Measurements from ENCODE around the gene WRAP73.
"Not testable (repeated sequence)": the region's sequence is repeated elsewhere in the genome, so short reads cannot be mapped to it uniquely, and the experiment has no call there.

Gene WRAP73

DNA sequence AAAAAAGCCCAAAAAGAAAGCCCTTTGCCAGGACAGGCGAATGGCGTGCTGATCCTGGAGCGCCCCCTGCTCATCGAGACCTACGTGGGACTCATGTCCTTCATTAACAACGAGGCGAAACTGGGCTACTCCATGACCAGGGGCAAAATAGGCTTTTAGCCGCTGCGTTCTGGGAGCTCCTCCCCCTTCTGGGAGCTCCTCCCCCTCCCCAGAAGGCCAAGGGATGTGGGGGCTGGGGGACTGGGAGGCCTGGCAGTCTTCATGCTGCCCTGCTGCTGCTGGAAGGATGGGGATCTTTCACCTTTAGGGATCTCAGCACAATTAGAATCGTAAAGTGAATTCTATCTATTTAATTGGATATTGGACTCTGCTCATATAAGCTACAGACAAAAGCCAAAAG, 21.5 kb downstream of the WRAP73 start:
- no peak for DNase-seq

DNA sequence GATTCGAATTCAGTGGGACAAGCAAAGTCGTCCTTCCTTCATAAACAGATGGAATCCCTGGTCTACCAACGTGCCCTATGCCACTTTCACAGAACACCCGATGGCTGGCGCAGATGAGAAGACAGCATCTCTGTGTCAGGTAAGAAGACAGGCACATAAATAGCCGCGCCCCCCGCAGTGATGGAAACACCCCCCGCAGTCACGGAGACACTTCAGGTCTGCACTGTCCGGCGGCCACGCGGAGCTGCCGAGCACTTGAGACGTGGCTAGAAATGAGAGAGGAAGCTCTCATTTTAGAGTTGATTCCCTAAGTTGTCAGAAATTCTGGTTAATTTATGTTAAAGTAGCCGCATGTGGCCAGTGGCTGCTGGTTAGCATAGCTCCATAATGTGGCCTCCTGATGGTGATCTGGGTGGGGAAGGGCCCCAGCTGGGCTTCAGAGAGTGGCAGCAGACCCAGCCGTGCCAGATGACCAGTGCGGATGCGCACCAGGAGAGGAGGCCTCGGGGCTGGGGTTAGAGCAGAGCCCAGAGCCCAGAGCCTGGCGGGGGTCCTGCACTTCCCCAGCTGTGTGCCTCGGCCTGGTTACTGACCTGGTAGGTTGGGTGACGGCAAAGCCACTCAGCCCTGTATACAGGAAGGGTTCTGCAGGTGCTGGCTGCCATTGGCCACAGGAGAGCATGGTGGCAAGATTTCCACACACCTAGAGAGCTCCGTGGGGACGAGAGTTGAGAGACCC, 22.2 kb downstream of the WRAP73 start:
- no peak for DNase-seq

DNA sequence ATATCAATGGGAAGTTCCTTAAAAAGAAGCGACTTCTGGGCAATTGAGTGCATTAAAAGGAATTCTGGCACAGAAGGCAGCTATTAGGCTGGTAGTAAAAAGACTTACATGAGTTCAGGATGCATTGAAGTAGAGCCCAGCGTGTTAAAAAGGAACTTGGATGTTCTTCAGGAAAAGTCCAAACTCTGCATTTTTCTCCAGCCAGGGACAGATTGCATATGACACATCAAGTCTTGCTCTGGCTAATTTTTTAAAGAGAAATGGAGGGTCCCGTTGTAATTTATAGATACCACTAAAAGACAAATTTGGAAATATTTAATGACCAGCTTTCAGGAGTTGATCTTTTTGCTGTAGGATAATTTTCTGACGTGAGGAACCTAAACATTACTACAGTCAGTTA, 23.9 kb downstream of the WRAP73 start:
- DNase-seq, result no peak

DNA sequence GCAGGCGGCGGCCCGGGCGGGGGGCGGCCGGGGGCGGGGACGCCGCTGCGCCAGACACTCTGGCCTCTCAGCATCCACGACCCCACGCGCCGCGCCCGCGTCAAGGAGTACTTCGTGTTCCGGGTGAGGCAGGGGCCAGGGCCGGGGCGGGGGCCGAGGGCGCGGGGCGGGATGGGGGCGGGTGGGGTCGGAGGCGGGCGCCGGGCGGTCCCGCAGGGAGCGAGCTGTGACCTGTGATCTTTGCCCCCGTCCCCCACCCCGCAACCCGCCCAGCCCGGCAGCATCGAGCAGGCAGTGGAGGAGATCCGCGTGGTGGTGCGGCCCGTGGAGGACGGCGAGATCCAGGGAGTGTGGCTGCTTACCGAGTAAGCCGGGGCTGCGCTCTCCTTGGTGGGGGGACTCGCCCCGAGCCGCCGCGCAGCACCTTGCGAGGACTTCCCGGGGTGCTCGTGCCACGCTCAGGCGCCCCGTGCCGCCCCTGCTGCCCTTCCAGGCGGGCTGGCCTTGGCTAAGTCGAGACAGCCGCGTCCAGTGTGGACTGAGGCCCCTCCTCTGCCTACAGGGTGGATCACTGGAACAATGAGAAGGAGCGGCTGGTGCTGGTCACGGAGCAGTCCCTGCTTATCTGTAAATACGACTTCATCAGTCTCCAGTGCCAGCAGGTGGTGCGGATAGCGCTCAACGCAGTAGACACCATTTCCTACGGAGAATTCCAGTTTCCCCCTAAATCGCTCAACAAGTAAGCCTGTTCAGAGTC, 24.6 kb downstream of the WRAP73 start:
- no peak for DNase-seq

DNA sequence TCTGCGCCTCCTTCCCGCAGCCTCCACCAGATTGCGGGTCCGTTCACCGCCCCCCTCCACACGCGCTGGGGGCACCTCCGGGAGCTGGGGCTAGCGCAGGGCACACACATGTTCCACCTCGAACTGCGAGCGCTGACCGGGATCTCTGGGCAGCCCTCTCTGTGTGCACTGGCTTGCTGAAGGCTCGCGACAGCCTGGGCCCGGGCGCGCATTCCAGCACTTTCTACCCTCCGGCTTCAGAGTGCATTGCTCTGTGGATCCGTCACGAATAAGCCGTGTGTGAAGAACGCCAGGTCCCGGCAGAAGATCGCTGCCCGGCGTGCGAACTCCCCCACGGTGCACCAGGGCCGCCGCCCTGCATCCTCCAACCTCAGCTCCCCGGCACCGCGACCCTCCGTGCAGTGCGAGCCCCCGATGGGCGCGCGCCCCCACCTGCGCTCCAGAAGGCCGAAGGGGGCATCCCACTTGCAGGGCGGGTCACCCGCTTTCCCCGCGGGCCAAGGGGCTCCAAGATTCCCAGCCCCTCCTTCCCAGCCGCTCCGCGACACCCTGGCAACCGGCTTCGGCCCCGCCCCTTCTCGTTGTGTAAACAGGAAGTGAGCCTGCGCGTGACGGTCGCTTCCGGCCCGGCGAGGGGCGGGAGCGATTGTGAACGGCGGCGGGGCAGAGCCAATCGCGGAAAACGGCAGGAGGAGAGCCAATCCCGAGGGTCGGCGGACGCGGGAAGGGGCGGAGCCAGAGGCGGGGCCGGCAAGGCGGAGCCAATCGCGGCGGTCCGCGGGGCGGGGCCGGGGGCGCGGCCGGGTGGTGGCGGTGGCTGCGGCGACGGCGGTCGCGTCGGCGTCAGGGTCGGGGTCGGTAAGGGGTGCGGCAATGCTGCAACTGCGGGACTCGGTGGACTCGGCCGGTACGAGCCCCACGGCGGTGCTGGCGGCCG, 25.4 kb downstream of the WRAP73 start, which contains the start of gene TPRG1L:
Gene TPRG1L (plus strand): TSS at position 816 of the 937 bp plus-strand sequence. CDS start 58 bp downstream, at position 874.
- DNase-seq, result peak; percentile 94

DNA sequence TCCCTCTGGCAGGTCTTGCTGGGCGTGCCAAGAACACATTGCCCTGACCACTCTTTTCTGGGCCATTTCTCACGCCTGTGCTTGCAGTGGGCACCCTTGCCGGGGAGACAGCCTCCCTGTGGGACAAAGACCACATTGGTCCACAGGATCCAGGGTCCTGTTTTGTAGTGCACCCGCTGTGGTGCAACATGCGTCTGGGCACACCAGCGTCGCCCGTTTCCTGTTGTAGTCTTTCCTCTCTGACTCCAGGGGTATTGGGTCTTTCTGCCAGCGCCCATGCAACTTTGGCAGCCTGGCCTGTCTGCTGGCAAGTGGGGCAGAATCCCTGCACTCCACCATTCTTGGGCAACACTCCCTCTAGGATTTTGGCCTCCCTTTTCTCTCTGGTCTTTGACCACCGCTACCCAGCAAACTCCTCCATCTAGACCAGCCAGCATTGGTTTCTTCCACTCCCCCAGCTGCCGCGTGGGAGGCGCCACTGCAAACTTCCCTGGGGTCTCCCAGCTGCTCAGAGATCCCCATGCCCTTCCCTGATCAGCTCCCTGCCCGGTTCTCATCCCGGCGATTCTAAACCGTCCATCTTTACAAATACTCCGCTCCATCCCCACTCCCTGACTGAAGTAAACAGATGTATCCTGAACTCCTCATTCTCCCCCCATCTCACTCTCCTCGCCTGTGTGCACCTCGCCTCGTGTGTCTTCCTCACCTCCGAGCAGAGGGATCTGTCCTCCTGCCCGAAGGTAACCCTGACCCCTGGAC, 26.3 kb downstream of the WRAP73 start:
- DNase-seq, result no peak

DNA sequence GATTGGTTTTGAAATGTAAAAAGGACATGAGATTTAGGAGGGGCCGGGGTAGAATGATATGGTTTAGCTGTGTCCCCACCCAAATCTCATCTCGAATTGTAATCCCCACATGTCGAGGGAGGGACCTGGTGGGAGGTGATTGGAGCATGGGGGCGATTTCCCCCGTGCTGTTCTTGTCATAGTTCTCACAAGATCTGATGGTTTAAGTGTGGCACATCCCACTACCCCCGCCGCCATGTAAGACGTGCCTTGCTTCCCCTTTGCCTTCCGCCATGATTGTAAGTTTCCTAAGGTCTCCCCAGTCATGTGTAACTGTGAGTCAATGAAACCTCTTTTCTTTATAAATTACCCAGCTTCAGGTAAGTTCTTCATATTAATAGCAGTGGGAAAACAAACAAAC, 27.8 kb downstream of the WRAP73 start:
- not testable (repeated sequence) for DNase-seq

DNA sequence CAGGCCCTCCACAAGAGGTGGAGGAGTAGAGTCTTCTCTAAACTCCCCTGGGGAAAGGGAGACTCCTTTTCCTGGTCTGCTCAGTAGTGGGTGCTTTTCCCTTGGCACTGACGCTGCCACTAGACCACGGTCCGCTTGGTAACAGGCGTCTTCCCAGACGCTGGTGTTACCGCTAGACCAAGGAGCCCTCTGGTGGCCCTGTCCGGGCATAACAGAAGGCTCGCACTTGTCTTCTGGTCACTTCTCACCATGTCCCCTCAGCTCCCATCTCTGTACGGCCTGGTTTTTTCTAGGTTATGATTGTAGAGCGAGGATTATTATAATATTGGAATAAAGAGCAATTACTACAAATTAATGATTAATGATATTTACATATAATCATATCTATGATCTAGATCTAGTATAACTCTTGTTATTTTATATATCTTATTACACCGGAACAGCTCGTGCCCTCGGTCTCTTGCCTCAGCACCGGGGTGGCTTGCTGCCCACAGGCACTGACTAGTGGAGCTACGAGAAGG, 28.7 kb downstream of the WRAP73 start:
- DNase-seq, result peak; percentile 40

DNA sequence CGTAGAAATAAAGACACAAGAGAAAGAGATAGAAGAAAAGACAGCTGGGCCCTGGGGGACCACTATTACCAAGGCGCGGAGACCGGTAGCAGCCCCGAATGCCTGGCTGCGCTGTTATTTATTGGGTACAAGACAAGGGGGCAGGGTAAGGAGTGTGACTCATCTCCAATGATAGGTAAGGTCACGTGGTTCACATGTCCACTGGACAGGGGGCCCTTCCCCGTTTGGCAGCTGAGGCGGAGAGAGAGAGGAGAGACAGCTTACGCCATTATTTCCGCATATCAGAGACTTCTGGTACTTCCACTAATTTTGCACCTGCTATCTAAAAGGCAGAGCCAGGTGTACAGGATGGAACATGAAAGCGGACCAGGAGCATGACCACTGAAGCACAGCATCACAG, 29.2 kb downstream of the WRAP73 start:
- DNase-seq, result no peak

DNA sequence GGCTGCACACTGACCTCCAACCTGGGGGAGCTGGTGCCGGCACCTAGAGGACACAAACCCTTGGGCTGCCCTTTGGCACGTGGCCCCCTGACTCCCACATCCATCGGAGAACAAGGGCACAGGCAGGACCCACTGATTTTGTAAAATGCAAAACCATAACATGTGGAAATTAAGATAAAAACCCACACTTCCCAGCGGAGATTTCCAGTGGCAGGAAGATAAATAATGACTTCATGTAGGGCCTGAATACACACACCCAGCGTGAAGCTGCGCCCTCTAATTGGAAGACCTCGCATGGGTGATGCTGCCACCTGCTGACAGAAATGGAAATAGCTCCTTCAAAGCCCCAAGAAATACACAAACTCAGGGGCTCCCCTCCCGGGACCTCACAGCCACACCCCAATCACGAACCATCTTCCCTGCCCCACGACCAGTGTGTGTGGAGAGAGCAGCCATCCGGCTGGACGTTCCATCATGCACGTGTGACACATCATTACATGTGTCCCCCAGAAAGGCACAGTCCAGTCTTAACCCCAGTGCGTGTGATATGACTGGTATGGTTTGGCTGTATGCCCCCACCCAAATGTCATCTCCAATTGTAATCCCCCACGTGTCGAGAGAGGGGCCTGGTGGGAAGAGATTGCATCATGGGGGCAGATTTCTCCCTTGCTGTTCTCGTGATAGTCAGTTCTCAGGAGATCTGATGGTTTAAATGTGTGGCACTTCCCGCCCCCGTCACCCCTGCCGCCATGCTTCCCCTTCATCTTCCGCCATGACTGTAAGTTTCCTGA, 30.8 kb downstream of the WRAP73 start:
- DNase-seq, result peak; percentile 82

DNA sequence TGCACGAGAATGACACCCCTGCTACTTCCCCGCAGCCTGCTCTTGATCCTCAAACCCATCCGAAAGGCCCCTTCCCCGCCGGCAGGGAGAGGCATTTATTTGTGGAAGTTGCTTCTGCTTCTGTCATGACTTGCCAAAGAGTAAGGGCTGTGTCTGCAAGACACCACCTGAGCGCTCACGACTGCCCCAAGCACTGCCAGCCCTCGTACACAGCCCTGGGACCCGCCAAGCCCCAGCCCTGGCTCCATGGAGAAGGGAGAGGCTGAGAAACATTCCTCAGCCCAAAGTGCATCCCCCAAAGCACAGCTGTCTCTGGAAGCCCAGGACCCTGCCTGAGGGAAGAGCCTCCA, 31.4 kb downstream of the WRAP73 start:
- no peak for DNase-seq

DNA sequence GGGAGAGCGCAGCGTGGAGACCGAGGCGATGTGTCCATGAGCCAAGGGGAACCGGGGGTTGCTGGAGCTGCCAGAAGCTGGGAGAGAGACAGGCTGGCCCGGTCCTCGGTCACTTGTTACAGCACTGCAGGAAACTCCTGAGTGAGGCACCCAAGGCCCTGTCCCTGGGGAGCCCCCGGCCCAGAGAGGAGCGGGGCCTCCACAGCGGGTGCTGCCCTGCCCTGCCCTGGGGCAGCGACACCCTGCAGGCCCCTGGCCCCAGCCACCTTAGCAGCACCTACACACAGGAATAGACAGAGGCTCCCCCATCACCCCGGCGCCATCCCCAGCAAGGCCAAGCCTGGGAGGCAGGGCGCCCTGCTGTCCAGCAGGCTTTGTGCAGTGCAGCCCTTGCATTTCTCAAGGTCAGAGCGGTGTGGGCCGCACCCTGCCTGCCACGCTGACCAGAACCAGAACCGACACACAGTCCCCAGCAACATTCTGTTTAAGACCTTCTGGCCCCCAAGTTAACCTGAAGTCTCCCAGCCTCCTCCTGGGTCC, 32.0 kb downstream of the WRAP73 start:
- no peak for DNase-seq

DNA sequence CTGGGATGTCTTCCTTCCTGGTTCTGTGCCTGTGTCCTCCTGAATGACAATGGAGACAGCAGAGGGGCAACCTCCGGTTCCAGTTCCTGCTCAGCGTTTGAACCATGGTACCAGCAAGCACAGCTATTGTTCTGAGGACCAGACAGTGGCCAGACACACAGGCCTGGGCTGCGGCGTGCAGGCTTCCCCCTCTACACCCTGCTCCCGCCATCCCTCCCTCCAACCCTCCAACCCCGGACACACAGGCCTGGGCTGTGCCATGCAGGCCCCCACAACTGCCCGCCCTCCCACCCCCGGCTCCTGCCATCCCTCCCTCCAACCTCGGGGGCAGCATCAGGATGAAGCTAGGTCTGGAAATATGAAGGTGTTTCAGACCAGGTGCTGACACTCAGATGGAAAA, 33.0 kb downstream of the WRAP73 start:
- no peak for DNase-seq

DNA sequence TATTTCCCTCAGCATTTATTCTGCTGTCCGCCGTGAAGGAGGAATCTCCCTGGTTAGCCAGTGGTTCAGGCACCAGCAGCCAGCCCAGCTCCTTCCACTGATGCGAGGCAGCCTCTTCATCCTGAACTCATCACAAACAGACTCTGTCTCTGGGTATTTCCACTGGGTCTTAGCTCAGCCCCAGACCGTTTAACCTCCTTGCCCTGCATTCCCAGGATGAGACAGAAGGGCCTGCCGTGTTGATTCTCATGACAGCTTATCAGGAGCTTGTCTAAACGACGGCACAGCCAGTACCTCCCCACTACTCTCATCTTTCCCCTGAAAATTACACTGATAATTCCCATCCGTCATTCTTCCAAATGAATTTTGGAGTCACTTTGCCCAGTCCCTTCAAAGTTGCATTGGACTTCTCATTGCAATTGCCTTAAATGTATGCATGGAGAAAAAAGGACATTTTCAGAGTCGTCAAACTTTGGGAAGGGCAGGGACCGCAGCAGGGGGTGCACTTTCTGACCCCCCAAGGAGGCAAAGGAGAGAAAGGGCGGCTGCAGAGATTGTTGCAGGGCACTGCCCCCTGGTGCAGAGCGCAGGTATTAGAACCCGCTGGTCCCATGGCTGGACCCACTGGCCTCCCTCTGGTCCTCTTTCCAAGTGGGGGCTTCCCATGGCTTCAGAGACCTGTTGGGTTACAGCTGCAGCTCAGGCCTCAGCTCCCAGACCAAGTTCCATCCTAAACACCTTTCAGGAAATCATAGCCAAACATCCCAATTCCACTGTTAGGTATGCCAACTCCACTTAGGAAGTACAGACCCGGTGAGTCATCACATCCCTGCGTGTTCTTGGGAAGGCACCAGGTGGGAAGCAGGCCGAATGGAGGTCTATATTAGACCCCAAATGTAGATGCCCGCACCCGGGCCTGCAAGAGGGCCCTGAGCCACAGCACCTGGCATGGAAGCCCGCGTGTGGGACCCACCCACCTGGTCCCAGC, 34.9 kb downstream of the WRAP73 start:
- peak; percentile 11 for DNase-seq

DNA sequence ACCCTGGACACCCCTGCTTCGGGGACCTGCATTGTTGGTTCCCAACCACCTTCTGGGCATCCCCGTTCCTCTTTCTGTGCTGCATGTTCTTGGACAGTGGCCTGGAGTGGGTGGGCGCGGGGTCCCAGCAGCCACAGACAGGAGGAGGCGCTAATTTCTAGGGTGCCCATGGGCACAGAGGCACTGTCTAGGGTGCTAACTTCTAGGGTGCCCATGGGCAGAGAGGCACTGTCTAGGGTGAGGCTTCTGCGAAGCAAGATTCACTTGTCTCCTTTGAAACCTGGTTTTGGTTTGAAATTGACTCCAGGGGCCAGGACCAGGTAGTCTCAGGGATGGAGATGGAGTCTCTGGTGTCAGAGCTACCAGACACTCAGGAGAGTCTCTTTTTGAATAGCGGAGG, 37.8 kb downstream of the WRAP73 start:
- DNase-seq, result no peak

DNA sequence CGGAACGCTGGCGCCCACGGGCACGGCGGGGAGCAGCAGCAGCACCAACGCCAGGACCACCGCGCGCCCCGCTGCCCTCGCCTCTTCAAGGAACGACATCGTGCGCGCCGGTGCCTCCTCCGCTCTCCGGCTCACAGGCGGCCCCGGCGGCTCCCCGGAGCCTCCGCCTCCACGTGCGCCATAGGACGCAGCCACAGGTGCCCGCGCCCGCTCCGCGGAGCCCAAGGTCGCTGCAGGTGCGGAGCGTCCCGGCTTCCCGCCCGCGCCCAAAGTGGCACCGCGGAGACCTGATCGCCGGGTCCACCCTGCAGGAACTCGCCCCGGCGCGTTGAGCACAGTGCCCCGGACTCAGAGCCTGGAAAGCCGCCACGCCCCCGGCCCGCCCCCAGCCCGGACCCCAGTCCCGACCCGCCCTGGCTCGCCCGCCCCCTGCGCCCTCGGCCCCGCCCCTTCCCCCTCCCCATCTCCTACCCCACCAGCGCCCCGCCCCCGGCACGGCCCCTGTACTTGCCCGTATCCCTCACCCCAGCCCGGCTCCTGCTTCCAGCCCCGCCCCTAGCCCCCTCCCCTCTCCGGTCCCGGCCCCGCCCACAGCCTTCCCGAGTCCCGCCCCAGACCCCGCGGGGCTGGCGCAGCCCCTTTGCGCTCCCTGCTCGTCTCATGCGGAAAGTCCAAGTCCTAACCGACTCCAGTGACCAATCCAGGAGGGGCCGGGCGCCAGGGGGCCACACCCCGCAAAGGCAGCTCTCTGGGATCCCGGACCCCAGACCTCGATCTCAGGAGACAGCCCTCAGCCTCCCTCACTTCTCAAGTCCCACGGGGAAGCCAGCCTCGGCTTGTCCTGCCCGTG, 38.5 kb downstream of the WRAP73 start, which contains the start of gene MEGF6:
Gene MEGF6 (minus strand): TSS at position 339 of the 850 bp plus-strand sequence. CDS start 240 bp downstream, at position 99.
- no peak for DNase-seq

DNA sequence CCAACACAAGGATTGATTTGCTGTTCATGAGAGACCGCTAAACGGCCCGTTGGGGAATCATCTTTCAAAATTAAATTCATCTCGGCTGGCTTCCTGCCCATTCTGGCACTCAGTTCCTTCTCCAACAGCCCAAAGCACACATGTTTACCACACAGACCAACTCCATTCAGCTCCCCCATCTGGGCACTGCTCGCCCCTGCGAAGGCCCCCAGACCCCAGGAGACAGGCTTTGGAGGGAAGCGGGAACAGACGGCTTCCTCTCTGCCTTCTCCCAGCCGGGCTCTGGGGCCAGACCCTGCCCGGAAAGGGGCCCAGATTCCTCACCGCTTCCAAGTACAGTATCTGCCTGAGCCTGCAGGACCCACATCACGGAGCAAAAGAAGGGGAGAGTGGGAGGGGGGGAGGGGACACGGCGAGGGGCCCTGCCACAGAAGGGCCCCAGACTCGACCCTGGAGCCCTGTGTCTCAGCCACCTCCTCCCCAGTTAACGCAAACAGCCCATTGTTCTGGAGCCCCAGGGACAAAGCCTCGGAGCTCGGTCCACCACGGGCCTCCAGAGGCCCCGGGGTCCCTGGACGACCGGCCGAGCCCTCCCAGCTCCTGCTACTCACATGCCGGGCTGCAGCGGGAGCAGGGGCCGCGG, 39.3 kb downstream of the WRAP73 start:
- peak; percentile 43 for DNase-seq
